CD4-positive, alpha-beta T cell treated with Interleukin-2 at 100 ng/mL for 4 hours (primary cell): ENCODE measurements around the gene ZFP42.
"Not testable (repeated sequence)": the region's sequence is repeated elsewhere in the genome, so short reads cannot be mapped to it uniquely, and the experiment has no call there.

ENCODE experiments used
- DNase-seq: peaks from one replicate; pipeline ENCODE4 v3.0.0-alpha.2; 2020; ENCODE audit warnings: low spot score

ZFP42 gene

DNA sequence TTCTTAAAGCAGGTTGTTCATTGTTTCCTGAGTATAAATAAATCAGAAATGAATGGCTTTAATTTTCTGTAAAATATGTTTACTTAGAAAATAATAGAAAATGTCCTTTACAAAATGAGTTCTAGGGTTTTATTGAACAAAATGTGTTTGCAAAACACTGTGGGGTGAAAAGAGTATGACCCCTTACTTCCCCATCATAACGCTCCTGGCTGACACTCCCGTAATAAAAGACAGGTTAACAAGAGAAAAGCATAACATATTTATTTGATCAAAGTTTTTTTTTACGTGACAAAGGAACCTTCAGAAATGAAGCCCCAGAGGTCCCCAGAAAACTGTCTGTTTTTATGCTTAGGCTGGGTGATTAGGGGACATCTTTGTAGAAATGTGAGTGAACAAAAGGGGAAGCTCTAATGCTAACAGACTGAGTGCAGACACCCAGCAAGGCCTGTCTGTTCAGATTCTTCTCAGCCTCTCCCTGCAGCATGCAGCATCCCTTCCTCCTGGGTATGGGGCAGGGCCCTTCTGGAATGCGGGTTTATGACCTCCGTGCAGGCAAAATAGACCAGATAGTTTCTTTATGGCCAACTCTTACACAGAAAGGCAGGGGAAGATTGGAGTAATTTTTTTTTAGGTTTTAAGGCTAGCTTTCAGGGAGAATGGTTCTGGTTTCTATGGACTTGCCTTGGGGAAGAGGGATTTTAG is 26.1 kb downstream of the ZFP42 start:
- DNase-seq, result no peak

DNA sequence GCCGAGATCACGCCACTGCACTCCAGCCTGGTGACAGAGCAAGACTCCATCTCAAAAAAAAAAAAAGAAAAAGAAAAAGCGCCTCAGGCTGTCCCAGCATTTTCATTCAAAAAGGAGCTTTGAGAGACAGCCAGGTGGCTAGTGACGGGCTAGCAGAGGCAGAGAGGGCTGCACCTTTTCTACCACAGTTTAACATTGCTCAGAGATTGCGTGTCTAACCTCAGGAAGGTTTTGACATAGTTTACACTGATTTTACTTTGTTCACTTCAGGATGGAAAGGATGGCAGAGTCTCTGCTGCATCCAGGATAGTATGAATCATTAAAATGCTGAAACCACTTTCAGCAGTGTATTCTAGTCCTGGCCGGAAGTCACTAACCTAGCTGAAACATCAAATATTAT is 28.1 kb downstream of the ZFP42 start:
- no peak for DNase-seq

DNA sequence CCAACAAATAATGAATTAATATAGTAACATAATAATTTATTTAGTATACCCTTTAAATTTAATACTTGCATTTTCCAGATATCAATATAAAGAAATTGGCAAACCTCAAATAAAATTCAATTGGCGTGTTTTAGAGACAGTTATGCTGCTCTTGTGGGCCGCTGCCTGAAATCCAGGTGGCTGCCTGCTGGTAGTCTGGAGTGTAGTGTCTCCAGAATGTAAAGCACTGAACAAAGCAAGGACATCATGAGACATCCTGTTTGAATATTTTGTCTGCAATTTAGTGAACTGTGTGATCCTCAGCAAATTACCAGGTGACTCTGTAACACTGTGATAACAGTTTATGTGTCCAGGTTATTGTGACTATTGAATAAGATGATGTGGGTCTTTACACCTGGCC is 29.9 kb downstream of the ZFP42 start:
- no peak for DNase-seq

DNA sequence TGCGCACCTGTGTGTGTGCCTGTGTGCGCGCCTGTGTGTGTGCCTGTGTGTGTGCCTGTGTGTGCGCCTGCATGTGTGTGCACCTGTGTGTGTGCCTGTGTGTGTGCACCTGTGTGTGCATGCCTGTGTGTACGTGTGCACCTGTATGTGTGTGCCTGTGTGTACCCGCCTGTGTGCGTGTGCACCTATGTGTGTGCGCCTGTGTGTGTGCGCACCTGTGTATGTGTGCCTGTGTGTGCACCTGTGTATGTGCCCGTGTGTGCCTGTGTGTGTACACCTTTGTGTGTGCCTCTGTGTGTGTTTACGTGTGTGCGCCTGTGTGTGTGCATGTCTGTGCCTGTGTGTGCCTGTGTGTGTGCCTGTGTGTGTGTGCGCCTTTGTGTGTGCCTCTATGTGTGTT is 33.5 kb downstream of the ZFP42 start:
- DNase-seq, result no peak

DNA sequence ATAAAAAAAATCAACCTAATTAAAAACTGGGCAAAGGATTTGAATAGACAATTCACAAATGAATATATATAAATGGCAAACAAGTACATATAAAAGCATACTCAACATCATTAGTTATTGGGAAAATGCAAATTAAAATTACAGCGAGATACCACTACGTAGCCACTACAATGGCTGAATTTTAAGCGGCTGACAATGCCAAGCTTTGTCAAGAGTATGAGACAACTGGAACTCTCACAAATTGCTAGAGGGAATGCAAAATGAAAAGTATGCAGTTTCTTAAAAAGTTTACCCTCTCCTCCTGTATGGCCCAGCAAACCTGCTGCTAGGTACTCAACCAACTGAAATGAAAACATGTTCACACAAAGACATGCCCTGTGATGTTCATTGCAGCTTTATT is 34.8 kb downstream of the ZFP42 start:
- DNase-seq, result no peak

DNA sequence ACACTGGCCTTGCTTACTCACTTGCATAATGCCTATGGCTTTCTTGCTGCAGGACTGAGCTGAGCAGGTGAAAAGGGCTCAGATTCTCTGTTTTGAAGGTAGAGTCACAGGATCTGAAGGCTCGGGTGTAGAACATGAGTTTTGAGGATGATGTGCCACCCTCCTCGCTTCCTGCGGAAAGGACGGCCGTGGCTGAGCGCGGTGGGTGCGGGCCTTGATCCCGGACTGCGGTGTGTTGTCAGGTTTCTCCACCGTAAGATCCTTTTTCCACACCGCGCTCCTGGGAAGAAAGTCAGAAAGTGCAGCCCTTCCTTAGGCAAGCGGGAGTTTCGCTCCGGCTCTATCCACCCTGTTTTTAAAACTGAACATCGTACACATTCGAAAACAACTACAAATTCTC is 36.2 kb downstream of the ZFP42 start:
- no peak for DNase-seq

DNA sequence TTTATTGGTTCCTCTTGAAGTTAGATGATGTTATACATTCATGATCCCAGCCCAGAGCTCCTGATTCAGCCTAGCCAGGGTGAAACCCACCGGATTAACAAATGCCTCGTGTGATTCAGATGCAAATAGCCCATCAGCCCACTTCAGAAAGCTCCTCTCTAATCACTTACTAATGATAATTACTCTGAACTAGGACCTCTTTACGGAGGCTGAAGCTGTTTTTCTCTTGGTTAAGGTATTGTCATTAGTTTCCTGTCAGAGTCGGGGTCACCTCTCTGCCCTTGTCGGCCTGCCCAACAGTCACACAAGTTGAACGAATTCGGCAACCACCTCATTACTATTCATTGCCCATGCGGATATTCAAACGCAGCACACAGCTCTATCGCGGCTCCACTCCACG is 36.6 kb downstream of the ZFP42 start:
- no peak for DNase-seq

DNA sequence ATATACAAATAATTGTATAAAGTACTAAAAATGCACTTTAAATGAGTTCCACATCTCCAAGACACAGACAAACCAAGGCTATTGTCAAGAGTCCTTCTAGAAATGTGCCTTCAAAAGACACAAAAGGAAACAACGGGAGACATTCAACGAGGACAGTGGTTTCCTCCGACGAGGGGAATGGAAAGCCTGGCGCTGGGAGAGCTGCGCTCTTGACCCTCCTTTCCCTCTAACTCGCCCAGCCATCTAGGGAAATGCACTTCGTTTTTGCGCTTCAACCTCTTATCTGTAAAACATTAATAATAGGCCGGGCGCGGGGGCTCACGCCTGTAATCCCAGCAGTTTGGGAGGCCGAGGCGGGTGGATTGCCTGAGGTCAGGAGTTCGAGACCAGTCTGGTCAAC is 37.0 kb downstream of the ZFP42 start:
- DNase-seq, result no peak

DNA sequence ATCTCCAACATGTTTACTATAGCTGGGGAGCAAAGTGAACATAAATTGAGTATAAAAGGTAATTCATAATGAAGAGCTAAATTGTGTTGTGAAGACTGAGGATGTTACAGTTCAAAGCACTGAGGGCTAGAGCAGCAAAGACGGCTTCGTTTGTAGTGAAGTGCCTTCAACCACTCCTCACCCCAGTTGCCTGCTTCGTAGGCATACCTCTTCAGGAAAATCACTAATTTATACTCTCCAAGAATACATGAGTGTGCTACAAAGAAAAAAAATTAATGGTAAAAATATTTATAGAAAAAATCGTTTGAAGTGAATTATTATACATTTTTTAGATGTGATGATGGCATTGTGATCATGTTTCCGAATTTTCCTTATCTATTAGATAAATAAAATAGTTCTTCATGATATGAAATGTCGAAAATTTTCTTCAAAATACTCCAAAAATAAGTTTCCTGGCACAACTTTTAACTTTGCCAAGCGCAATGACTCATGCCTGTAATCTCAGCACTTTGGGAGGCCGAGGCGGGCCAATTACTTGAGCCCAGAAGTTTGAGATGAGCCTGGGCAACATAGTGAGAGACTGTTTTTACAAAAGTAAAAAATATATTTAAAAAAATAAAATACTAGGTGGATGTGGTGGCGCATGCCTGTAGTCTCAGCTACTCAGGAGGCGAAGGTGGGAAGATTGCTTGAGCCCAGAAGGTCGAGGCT is 41.6 kb downstream of the ZFP42 start:
- DNase-seq, result no peak

DNA sequence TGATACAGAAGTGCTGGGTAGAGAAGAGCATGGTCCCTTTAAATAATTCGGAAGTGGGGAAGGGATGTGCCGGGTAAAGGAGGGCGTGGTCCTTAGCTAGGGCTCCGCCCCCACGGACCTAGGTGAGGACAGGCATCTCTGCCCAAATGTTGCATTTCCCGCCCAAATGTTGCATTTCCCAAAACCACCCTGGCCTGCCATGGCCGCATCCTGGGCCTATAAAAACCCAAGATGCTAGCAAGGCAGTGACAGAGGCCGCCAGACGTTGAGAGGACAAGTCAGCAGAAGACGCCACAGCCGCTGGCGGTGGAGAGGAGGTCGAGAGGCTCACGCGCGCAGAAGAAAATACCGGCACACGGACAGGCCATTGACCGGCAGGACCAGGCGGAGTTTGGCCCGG is 46.1 kb downstream of the ZFP42 start:
- no peak for DNase-seq

DNA sequence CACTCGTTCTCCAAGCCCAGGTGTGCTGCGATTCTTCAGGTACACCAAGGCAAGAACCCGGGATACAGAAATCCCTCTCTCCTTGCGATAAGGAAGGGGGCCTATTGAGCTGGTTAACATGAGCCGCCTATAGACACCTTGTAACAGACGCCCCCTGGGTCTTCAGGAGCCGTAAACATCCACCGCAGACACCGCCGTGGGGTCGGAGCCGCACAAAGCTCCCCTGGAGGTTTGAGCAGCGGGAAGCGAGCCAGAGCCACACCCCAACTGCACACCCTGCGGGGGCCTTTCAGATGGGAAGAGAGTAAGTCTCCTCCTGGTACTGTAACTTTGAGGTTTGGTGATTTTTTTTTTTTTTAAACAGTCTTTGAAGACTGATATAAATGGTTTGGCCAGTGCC is 46.6 kb downstream of the ZFP42 start:
- no peak for DNase-seq

DNA sequence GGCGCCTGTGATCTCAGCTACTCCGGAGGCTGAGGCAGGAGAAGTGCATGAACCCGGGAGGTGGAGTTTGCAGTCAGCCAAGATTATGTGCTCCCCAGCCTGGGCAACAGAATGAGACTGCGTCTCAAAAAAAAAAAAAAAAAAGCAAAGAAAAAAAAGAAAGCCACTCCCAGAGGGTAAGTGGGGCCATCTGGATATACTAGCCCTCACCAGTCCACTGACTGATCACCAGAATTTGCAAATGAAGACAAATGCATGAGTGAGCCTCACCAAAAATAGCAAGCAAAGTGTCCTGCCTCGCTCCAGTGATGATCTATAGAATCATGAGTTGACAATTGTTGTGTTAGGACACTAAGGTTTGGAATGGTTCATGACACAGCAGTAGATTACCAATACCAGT is 47.6 kb downstream of the ZFP42 start:
- DNase-seq, result no peak

DNA sequence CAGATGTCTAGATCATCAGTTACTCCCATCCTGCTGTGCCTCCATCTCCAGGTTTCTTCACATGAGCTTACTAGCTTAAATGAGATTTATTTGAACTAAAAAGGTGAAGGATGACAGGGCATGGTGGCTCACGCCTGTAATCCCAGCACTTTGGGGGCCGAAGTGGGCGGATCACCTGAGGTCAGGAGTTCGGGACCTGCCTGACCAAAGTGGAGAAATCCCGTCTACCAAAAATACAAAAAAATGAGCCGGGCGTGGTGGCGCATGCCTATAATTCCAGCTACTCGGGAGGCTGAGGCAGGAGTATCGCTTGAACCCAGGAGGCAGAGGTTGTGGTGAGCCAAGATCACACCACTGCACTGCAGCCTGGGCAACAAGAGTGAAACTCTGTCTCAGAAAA is 49.9 kb downstream of the ZFP42 start:
- not testable (repeated sequence) for DNase-seq

DNA sequence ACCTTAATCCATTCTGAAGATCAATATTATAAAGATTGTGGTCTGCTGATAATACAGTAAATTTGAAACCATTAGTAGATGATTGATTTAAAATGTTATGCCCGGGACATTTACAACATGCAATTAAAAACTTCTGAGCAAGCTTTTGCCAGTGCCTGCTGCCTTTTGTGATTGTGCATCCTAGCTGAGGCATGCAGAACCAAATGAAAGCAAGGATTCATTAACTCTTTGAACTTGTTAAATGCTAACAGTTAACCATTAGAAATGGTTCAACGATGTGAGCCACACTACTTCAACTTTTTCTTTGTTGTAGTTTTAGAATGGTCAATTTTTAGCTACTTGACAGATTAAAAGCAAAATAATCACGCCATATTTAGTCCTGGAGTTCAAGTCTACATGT is 51.1 kb downstream of the ZFP42 start:
- DNase-seq, result no peak

DNA sequence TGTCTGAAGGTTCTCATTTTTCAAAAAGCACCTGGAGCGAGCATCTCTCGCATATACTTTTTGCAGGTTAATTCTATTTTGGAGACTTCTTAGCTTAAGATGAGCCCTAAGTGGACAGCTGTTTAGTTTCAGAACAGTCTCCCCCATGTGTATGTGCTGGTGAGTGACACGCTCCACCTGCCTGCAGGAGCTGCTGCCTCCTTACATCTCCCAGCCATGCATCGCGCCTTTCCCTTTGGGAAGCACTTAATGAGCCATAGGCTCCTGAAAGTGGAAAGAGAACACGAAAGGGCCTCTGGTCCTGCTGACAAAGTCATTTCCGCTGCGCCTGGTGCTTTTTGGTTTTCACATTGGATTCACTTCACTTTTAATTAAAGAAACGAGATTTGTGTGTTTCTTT is 57.7 kb downstream of the ZFP42 start:
- DNase-seq, result no peak
